HG02973 (cell line): ENCODE measurements around the gene OLAH.

Source experiments
- ATAC-seq: cut with Tn5 transposase; IDR thresholded peaks from one replicate; pipeline ENCODE4 v1.9.1; 2021; ENCODE audit warnings: moderate library complexity; ENCODE audit not compliant: unreplicated experiment

Gene OLAH

GRCh38 chr10:15068802-15069201 is 25.1 kb downstream of the OLAH start:
- ATAC-seq: no peak

- no peak for ATAC-seq
Observed at GRCh38 chr10:15069230-15069629, 25.5 kb downstream of the OLAH start.

- no peak for ATAC-seq
Observed at GRCh38 chr10:15072358-15072757, 28.6 kb downstream of the OLAH start.

GRCh38 chr10:15075421-15075820 is 31.7 kb downstream of the OLAH start:
- no peak for ATAC-seq

GRCh38 chr10:15083674-15084501 is 40.1 kb downstream of the OLAH start:
- no peak for ATAC-seq

GRCh38 chr10:15084502-15084922 is 40.8 kb downstream of the OLAH start:
- ATAC-seq: no peak

- ATAC-seq: peak; percentile 99
Observed at GRCh38 chr10:15088428-15089261, 44.9 kb downstream of the OLAH start, which contains the start of gene ACBD7. Gene ACBD7 (minus strand): TSS chr10:15088776. CDS start chr10:15088728, 48 bp downstream.

- no peak for ATAC-seq
Observed at GRCh38 chr10:15091418-15091817, 47.7 kb downstream of the OLAH start.

- no peak for ATAC-seq
Observed at GRCh38 chr10:15092855-15093408, 49.2 kb downstream of the OLAH start.

- peak; percentile 18 for ATAC-seq
Observed at GRCh38 chr10:15096661-15097010, 52.9 kb downstream of the OLAH start.

- ATAC-seq: peak; percentile 75
Observed at GRCh38 chr10:15097011-15097812, 53.5 kb downstream of the OLAH start, which contains the start of gene RPP38. Gene RPP38 (plus strand): TSS chr10:15097355. CDS start chr10:15103315, 5,960 bp downstream.

- ATAC-seq: no peak
Observed at GRCh38 chr10:15099886-15100285, 56.1 kb downstream of the OLAH start.

GRCh38 chr10:15103513-15103912 is 59.8 kb downstream of the OLAH start:
- ATAC-seq: no peak

- peak; percentile 93 for ATAC-seq
Observed at GRCh38 chr10:15106352-15107013, 62.7 kb downstream of the OLAH start.

GRCh38 chr10:15112657-15113056 is 68.9 kb downstream of the OLAH start:
- no peak for ATAC-seq

GRCh38 chr10:15113766-15114165 is 70.0 kb downstream of the OLAH start:
- no peak for ATAC-seq

- ATAC-seq: no peak
Observed at GRCh38 chr10:15116225-15116624, 72.5 kb downstream of the OLAH start.

- no peak for ATAC-seq
Observed at GRCh38 chr10:15118615-15119014, 74.9 kb downstream of the OLAH start.

- no peak for ATAC-seq
Observed at GRCh38 chr10:15120523-15120922, 76.8 kb downstream of the OLAH start.

- ATAC-seq: no peak
Observed at GRCh38 chr10:15121707-15122106, 78.0 kb downstream of the OLAH start.
